Measurements from ENCODE around the gene SLC35F5.
"Not testable (repeated sequence)": the region's sequence is repeated elsewhere in the genome, so short reads cannot be mapped to it uniquely, and the experiment has no call there.

The SLC35F5 gene, protein sequence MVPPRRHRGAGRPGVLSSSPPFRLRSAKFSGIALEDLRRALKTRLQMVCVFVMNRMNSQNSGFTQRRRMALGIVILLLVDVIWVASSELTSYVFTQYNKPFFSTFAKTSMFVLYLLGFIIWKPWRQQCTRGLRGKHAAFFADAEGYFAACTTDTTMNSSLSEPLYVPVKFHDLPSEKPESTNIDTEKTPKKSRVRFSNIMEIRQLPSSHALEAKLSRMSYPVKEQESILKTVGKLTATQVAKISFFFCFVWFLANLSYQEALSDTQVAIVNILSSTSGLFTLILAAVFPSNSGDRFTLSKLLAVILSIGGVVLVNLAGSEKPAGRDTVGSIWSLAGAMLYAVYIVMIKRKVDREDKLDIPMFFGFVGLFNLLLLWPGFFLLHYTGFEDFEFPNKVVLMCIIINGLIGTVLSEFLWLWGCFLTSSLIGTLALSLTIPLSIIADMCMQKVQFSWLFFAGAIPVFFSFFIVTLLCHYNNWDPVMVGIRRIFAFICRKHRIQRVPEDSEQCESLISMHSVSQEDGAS

DNA sequence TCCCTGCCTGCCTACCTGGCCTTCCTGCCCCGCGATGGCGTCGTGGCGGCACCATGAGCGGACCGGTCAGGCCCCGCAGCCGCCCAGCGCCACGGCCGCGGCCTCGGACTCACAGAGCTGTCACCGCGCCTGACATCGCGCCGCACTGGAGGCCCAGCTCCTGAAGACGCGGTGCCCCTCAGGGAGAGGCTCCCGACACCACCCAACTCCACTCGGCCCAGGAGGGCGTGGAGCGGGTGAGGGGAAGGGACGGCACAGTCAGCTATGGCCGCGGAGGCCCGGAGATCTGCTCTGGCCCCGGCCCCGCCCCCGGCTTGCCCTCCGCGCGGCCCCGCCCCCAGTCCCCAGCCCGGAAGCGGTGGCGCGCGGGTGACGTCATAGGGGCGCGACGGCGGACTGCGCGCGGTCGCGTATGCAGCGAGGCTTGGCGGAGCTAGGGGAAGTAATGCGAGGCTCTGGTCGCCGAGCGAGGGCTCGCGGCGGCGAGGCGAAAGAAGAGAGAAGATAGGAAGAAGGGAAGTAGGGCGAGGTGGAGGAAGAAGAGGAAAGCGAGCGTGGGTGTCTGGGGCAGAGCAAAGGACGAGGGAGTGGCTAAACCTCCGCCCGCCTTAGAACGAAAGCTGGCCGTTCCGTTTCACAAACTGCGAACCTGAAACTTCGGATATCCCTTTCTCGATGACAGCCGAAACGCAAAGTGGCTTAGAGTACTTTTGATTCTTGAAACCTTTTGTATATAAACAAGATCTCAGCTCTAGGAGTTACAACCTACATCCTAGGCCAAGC lies at the start of gene SLC35F5:
TSS of gene SLC35F5 (minus strand) at position 288 of the 783 bp plus-strand sequence. CDS start at position 55, 233 bp downstream.
- peak; percentile 92 for DNase-seq (ENCODE audit: low read depth, low spot score)

DNA sequence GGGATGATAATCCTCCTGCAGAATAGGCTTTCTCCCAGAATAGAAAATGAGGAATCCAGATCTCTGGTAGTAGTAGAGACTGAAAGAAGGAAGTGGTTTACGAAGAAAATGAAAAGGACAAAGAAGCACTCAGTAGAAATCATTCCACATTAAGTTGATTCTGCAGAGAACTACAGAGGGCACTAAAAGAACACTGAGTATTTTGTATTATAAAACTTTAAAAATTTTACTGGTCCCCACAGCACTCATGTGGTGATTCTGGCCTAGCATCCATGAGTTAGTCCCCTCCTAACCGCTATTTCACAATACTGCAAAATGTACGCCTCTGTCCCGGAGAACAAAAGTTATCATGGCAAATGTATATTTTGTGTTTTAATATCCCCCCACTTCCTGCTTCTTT lies 42.9 kb upstream of the SLC35F5 start:
- DNase-seq (ENCODE audit: low read depth, low spot score) = no peak

DNA sequence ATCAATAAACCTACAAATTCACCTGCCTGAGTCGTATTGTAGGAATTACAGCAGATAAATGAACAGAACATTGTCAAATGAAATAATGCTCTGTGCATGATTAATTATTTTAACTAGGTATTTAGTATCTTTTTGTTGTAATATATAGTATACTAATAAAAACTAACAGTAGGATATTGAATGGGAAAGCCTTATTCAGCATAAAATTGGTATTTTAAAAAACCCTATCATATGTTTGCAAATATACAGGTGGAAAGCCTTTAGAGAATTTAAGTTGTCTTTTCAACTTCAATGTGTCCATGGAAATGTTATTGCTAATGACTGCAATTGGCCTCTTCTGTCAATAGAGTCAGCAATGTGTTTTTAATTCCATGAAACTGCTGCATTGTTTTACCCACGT lies 40.8 kb upstream of the SLC35F5 start:
- DNase-seq (ENCODE audit: low read depth, low spot score) = no peak

DNA sequence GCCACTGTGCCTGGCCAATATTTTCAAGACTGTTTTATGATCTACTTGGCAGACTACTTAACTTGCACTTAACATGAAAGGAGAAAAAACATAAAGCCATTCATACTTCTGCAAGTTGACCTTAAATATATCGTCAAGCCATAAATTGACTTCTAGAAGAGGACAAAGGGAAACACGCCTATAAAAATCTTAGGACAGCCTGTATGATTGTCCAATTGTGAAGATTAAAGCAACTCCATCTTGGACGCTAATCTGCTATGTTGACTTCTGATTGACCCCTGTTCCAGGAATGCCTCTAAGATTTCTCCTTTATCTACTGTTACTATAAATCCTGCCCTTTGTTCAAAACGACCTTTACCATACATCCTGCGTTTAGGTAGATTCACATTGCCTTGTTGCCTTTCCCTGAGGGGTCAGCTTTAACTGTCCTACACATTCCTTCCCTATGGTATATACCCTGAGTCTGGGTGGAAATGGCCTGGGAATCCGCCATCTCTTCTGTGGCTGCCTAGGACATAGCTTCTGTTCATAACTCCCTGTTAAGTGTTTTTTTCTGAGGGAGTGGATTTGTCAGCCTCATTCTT lies 40.2 kb upstream of the SLC35F5 start:
- no peak for DNase-seq (ENCODE audit: low read depth, low spot score)

DNA sequence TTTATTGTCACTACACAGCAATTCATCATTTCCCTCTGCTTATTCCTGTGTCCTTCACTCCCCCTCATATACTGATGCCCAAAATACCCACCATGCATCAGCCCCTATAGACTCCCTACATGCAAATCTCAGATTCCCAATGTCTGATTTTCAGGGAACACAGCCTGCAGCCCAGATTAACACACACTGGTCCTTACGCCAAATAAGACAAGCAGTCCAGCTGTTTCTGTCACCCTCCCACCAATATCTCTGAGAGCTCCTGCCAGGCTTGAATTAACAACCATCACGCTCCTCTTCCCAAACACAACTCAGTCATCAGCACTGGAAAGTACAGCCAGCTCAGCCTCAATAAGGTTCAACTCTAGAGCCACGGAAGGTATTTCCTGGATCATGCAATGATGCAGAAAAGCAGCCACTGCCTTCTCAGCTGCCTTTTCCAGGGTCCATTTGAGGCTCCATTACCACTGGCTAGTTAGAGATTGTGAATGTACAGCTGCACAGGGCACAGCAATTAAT lies 39.0 kb upstream of the SLC35F5 start:
- no peak for DNase-seq (ENCODE audit: low read depth, low spot score)

DNA sequence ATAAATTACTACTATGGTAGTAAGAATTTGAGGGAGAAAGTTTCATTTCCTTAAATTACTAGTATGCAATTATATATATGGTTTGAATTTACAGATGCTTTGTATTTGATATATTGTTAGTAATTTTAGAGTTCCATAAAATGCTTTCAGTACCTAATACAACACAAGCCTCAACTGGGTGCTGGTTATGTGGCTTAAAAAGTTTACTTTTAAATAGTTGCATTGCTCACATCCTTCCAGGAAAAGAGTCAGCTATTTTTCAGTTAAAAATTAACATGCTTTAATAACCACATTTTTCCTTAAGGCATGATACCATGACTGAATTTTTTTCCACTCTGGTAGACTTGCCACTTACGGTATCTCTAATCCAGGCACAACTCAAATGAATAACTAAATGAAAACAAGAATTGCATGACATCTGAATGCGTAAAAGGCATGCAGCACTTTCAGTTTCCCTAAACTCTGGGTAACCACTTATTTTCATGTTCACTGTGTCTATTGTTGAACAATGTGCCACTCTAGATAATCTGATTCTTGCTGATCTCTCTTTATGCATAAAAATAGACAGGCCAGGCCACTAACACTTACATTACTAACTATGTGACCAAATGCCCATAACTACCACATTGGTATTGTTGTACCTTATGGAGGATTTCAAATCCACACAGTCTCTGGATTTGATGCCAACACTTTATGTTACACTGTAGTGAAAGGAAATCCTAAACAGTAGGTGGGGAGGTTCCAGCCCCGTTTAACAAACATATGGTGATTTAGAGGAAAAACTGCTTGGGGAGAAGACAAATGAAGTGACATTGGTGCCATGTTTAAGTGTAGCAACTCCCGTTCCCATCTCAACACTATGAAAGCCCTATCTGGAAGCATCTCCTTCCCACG lies 35.5 kb upstream of the SLC35F5 start:
- DNase-seq (ENCODE audit: low read depth, low spot score) = no peak

DNA sequence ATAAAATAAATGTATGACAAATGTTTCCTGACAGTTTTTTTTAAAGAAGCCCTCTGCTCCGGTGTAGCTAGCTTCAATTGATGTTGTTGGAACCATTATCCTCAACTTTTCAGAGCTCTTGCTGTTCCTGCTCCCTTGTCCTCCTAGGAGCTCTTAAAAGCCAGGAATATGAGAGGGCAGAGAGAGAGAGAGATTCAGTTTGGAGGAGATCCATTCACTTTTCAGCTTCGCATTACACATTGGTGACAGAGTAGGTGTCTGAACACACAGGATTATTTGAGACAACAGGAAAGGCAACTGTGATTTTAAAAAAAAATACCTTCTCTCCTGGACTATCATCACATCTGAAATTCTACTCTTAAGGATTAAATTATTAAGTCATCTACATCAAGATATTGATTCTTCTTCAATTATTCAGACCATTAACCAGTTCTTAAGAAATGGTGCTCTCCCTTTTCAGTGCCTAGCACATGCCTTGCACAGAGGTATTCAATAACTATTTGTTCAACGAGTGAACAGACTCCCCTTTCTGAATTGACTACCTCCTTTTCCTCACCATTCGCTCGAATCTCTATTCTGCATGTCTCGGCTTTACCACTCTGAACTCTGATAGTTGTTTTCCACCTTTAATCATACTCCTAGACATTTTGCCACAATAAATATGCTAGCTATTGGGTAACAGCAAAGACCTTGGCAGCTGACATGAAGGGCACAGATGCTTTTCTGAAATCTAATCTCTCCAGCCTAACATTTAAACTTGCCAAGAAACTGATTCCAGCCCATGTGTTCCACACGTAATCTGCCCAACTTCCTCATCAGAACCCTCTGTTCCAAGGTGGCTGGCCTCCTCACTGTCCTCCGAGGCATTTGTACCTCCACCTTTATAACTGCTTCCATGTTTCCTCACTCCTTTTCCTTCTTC lies 28.6 kb upstream of the SLC35F5 start:
- no peak for DNase-seq (ENCODE audit: low read depth, low spot score)

DNA sequence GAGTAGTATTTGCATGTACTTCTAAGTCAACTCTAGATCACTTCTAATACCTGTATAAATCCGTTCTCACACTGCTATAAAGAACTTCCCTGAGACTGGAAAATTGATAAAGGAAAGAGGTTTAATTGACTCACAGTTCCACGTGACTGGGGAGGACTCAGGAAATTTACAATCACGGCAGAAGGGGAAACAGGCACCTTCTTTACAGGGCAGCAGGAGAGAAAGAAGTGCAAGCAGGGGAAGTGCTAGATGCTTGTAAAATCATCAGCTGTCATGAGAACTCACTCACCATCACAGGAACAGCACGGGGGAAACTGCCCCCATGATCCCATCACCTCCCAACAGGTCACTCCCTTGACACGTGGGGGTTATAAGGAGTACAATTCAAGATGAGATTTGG lies 24.0 kb upstream of the SLC35F5 start:
- no peak for DNase-seq (ENCODE audit: low read depth, low spot score)

DNA sequence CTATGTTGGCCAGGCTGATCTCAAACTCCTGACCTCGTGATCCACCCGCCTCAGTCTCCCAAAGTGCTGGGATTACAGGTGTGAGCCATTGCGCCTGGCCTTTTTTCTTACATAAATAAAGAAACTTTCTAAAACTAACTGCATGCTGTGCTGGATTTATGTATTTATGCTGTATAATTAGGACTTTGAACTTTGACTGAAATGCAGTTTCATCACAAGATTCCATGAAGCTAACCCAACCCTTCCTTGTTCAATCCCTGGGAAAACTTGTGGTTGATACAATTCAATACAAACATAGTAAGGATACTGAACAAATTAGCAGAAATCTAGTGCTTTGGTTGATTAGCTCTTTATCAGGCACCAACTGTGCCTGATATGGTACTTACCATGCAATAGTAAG lies 20.9 kb upstream of the SLC35F5 start:
- no peak for DNase-seq (ENCODE audit: low read depth, low spot score)

DNA sequence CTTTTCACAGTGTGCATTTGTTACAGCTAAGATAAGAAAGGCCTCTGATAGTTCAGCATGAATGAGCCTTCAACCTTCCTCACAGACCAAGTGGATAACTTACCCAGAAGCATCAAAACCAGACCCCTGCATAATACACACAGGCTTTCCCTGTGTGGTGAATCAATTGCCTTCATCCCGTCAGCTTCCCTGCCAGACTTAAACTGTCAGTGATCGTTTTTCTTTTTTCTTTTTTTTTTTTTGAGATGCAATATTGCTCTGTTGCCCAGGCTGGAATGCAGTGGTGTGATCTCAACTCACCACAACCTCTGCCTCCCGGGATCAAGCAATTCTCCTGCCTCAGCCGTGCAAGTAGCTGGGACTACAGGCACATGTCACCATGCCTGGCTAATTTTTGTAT lies 20.5 kb upstream of the SLC35F5 start:
- no peak for DNase-seq (ENCODE audit: low read depth, low spot score)

DNA sequence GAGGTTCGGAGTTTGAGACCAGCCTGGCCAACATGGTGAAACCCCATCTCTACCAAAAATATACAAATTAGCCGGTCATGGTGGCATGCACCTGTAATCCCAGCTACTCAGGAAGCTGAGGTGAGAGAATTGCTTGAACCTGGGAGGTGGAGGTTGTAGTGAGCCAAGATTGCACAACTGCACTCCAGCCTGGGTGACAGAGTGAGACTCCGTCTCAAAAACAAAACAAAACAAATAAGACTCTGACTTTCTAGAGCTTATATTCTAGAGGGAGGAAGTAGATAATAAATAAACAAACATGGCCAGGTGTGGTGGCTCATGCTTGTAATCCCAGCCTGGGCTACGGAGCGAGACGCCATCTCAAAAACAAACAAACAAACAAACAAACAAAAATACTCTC lies 18.2 kb upstream of the SLC35F5 start:
- not testable (repeated sequence) for DNase-seq (ENCODE audit: low read depth, low spot score)

DNA sequence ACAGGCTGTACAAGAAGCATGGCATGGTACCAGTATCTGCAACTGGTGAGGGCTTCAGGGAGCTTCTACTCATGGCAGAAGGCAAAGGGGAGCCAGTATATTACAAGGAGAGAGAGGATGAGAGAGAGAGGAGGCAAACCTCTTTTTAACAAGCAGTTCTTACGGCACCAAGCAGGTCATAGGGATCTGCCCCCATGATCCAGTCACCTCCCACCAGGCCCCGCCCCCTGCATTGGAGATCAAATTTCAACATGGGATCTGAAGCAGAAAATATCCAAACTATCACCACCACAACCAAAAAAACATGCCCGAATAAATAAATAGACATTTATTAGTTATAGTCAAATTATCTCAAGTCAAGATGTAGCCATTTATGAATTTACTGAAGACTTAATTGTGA lies 14.5 kb upstream of the SLC35F5 start:
- DNase-seq (ENCODE audit: low read depth, low spot score) = no peak

DNA sequence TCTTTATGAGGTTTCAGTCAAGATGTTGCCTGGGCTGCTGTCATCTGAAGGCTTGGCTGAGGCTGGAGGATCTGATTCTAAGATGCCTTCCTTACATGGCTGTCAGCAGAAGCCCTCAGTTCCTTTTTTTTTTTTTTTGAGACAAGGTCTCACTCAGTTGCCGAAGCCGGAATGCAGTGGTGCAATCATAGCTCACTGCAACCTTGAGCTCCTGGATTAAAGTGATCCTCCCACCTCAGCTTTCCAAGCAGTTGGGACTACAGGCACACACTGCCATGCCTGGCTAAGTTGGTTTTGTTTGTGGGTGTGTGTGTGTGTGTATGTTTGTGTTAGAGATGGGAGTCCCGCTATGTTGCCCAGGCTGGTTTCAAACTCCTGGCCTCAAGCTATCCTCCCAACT lies 13.1 kb upstream of the SLC35F5 start:
- no peak for DNase-seq (ENCODE audit: low read depth, low spot score)

DNA sequence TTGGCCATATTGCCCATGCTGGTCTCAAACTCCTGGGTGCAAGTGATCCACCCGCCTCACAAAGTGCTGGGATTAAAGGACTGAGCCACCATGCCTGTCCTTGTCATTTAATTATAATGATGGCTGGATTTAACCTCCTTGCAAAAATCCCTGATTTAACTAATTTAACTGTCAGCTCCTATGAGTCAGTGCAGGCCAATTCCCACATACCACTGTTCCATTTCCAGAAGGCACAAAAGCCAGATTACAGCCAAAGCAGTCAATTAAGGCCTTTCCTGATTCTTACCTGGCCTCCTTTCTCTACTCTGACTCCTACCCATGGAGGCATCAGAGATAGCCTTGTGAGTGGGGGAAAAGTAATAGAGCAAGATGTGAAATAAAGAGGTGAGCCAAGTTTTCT lies 12.3 kb upstream of the SLC35F5 start:
- no peak for DNase-seq (ENCODE audit: low read depth, low spot score)

DNA sequence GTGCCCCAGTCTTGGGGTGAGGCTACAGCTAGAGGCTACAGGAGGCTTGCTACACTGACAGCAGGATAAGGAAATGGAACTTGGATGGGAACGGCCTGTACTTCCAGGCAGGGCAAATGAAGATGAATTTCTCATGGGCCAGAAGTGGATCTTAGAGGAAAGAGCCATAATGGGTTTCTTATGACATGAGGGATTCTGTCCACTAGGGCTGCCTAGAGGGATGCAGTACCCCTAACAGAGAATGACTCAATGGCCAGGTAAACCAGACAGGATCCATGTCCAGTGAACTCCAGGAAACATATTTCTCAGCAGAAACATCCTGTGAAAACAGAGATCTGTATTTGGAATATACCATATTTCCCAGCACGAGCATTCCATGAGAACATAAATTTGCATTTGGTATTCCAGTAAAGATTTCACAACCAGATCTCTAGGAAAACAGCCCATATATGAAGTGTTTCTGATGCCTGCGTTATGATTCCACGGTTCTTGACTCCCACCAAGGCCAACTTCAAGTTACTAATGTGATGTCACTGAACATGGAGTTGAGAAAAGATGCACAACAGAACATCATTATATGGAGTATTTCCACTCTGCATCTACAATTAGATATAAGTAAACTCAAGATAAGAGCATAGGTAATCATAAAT lies 11.5 kb upstream of the SLC35F5 start:
- DNase-seq (ENCODE audit: low read depth, low spot score) = no peak

DNA sequence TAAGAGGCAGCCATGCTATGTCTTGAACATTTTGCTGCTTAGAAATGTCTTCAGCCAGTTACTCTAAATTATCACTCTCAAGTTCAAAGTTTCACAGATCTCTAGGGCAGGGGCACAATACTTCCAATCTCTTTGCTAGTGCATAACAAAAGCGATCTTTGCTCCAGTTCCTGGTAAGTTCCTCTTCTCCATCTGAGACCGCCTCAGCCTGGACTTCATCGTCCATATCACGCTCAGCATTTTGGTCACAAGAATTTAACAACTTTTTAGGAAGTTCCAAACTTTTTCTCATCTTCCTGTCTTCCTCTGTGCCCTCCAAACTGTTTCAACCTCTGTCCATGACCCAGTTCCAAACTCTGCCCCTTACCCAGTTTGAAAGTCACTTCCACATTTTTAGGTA lies 8.8 kb upstream of the SLC35F5 start:
- no peak for DNase-seq (ENCODE audit: low read depth, low spot score)

DNA sequence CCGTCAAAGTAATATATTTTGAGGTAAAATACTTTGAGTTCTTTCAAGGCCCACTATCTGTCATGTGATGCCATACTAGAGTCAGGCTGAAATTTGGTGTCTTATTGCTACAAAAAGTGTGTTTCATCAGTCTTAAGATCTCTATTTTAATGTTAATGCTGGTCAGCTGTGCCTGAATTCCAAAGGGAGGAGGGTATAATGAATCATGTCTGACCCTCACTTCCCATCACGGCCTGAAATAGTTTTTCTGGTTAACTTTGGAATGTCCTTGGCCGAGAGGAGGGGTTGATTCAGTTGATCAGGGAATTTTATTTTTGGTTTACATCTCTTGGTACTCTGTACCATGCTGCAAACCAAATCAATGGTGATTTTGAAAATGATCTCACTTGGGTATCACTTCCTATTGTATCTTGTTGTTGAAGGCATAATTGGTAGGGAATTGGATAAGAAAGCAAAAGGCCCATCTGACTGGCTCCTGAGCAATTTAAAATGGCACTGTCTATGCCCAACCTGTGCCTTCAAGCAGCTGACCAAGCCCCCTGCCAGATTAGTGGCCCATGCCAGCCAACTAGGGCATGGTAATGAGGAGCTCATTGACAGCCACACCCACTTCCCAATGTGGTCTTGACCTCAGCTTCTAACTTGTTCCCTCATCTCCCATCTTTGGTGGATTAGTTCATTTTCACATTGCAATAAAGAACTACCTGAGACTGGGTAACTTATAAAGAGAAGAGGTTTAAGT lies 6.1 kb upstream of the SLC35F5 start:
- no peak for DNase-seq (ENCODE audit: low read depth, low spot score)

DNA sequence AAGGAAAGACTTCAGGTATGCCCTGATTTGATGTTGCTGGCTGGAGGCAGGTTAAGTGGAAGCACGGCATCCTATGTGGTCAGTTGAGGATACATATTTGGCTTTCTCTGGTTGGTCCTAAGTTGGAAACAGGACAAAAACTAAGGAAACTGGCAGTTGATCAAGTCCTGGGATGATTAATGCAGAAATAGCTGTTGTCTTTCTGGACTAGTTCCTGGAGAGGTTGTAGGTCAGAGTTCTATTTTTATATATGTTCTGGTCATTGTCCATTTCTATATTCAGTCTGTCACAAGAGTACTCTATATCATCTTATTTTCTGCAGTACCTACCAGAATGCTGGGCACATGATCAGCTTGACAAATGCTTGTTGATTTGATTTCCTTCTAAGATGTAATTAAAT lies 4.0 kb upstream of the SLC35F5 start:
- DNase-seq (ENCODE audit: low read depth, low spot score) = no peak

DNA sequence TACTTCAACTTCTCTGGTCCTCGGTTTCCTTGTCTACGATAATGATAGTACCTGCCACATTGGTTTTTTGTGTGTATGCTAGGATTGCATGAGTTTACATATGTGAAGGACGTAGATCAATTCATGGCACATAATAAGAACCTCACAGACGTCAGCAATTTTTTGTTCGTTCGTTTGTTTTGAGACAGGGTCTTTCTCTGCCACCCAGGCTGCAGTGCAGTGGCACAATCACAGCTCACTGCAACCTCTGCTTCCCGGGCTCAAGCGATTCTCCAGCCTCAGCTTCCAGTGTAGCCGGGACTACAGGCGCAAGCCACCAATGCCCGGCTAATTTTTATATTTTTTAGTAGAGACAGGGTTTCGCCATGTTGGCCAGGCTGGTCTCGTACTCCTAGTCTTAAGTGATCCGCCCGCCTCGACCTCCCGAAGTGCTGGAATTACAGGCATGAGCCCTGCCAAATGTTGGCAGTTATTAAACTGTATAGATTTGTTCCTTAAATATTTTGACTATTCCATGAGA lies 756 bp upstream of the SLC35F5 start:
- DNase-seq (ENCODE audit: low read depth, low spot score) = no peak

All from activated CD4-positive, CD25-positive, alpha-beta regulatory T cell treated with anti-CD3 and anti-CD28 coated beads, Interleukin-2, amount 50 U/mL, for 16 hours (primary cell).